Loucy (cell line): ENCODE results near the gene MRGPRE.

Experiments
- H2AFZ ChIP-seq: fragments of 200-600 bp; sonication (generic); 2 replicates; pipeline ENCODE4 v1.6.0; 2016; ENCODE audit warnings: antibody characterized with exemption, mild to moderate bottlenecking, low read length, moderate library complexity
- H3F3A ChIP-seq: fragments of 200-600 bp; 2 replicates; pipeline ENCODE4 v1.6.0; 2016; ENCODE audit warnings: antibody characterized with exemption, low read depth, mild to moderate bottlenecking
- H3K27me3 ChIP-seq: fragments of 200-600 bp; sonication (generic); 2 replicates; pipeline ENCODE4 v1.6.1; 2014; ENCODE audit warnings: low read length, mild to moderate bottlenecking; ENCODE audit not compliant: insufficient read depth, poor library complexity, severe bottlenecking
- H3K36me3 ChIP-seq: fragments of 200-600 bp; sonication (generic); 2 replicates; pipeline ENCODE4 v1.6.1; 2016; ENCODE audit warnings: low read length; ENCODE audit not compliant: insufficient read depth
- H3K4me1 ChIP-seq: fragments of 200-600 bp; sonication (generic); 2 replicates; pipeline ENCODE4 v1.5.1; 2014; ENCODE audit warnings: low read length, mild to moderate bottlenecking; ENCODE audit not compliant: insufficient read depth, poor library complexity, severe bottlenecking
- H3K4me2 ChIP-seq: fragments of 200-600 bp; sonication (generic); 2 replicates; pipeline ENCODE4 v1.6.0; 2014; ENCODE audit warnings: antibody characterized with exemption, low read length, low read depth, mild to moderate bottlenecking; ENCODE audit not compliant: poor library complexity, severe bottlenecking
- H3K4me3 ChIP-seq: fragments of 200-600 bp; sonication (generic); 2 replicates; pipeline ENCODE4 v1.5.1; 2014; ENCODE audit warnings: low read length, mild to moderate bottlenecking, mixed read lengths; ENCODE audit not compliant: poor library complexity, severe bottlenecking
- H3K79me2 ChIP-seq: fragments of 200-600 bp; sonication (generic); 2 replicates; pipeline ENCODE4 v1.6.1; 2014; ENCODE audit warnings: low read length; ENCODE audit not compliant: insufficient read depth
- H3K9ac ChIP-seq: fragments of 200-600 bp; sonication (generic); 2 replicates; pipeline ENCODE4 v1.6.0; 2014; ENCODE audit warnings: mild to moderate bottlenecking, low read depth, low read length, moderate library complexity; ENCODE audit not compliant: poor library complexity, severe bottlenecking
- H3K9me2 ChIP-seq: fragments of 200-600 bp; sonication (generic); replicated peaks from 2 replicates; pipeline ENCODE4 v1.6.1; 2016; ENCODE audit warnings: low read depth, low read length, mixed read lengths
- H3K9me3 ChIP-seq: fragments of 200-600 bp; sonication (generic); 2 replicates; pipeline ENCODE4 v1.6.1; 2014; ENCODE audit warnings: mild to moderate bottlenecking, antibody characterized with exemption, low read length, low read depth; ENCODE audit not compliant: insufficient read depth
- H4K20me1 ChIP-seq: fragments of 200-600 bp; sonication (generic); 2 replicates; pipeline ENCODE4 v1.6.0; 2014; ENCODE audit warnings: antibody characterized with exemption, low read length, mild to moderate bottlenecking; ENCODE audit not compliant: insufficient read depth, poor library complexity, severe bottlenecking
- CTCF ChIP-seq: fragments of 200-600 bp; sonication (generic); conservative IDR thresholded peaks from 2 replicates; pipeline ENCODE4 v1.5.1; 2014; ENCODE audit warnings: mild to moderate bottlenecking, antibody characterized with exemption, low read length
- EZH2phosphoT487 ChIP-seq: fragments of 200-600 bp; IDR thresholded peaks from 2 replicates; pipeline ENCODE4 v1.6.1; 2018; ENCODE audit warnings: antibody characterized with exemption, mild to moderate bottlenecking, moderate library complexity, borderline replicate concordance

MRGPRE gene

GRCh38 chr11:3190600-3190999, 41.6 kb downstream of the MRGPRE start:
- H2AFZ ChIP-seq, result no peak overlapping the region
- H3K4me3 ChIP-seq, result no peak overlapping the region
- H3K4me2 ChIP-seq, result no peak overlapping the region
- H3F3A ChIP-seq, result no peaks in the 10 kb centered on the region
- no peaks in the 10 kb centered on the region for H4K20me1 ChIP-seq
- no peaks in the 10 kb centered on the region for H3K4me1 ChIP-seq
- H3K9me3 ChIP-seq, result no peaks in the 10 kb centered on the region
- H3K36me3 ChIP-seq, result no peaks in the 10 kb centered on the region
- no peaks in the 10 kb centered on the region for H3K79me2 ChIP-seq
- TF ChIP-seq EZH2phosphoT487 (no peak), CTCF (no peak)
- no peak overlapping the region for H3K9ac ChIP-seq
- no peaks in the 10 kb centered on the region for H3K9me2 ChIP-seq
- no peaks in the 10 kb centered on the region for H3K27me3 ChIP-seq

- Histone ChIP-seq H3K9me3 (no peaks in the 10 kb centered on the region), H3K27me3 (no peaks in the 10 kb centered on the region)
- TF ChIP-seq CTCF, result no peak
- no peak for TF ChIP-seq EZH2phosphoT487
Observed at GRCh38 chr11:3189886-3190583, 42.2 kb downstream of the MRGPRE start.

GRCh38 chr11:3189196-3189843, 42.9 kb downstream of the MRGPRE start:
- Histone ChIP-seq H3F3A (no peaks in the 10 kb centered on the region), H3K9me3 (no peaks in the 10 kb centered on the region), H3K27me3 (no peaks in the 10 kb centered on the region), H3K4me1 (no peaks in the 10 kb centered on the region), H4K20me1 (no peaks in the 10 kb centered on the region), H3K4me3 (no peak overlapping the region), H3K79me2 (no peaks in the 10 kb centered on the region), H2AFZ (no peak overlapping the region), H3K9ac (no peak overlapping the region), H3K36me3 (no peaks in the 10 kb centered on the region), H3K4me2 (no peak overlapping the region), H3K9me2 (no peaks in the 10 kb centered on the region)
- TF ChIP-seq CTCF (no peak), EZH2phosphoT487 (no peak)

More at GRCh38 chr11:3189886-3190583, 42.2 kb downstream of the MRGPRE start:
- no peaks in the 10 kb centered on the region for H3F3A ChIP-seq
- no peaks in the 10 kb centered on the region for H3K4me1 ChIP-seq
- H3K9ac ChIP-seq, result no peak overlapping the region
- no peak overlapping the region for H2AFZ ChIP-seq
- H3K36me3 ChIP-seq, result no peaks in the 10 kb centered on the region
- H3K4me3 ChIP-seq, result no peak overlapping the region
- no peaks in the 10 kb centered on the region for H3K9me2 ChIP-seq
- H3K79me2 ChIP-seq, result no peaks in the 10 kb centered on the region
- no peaks in the 10 kb centered on the region for H4K20me1 ChIP-seq
- H3K4me2 ChIP-seq, result no peak overlapping the region
